Mucosa of rectum (tissue), 2 donors: ENCODE measurements around the gene CLSTN2.

Experiments
- H3K27ac ChIP-seq, 2 donors: one replicate each; pipeline ENCODE4 v1.7.0; 2013; ENCODE audit warnings: inconsistent platforms in 2 of 2, low read depth in 2 of 2, low read length in 2 of 2
- H3K27me3 ChIP-seq, 2 donors: one replicate each; pipeline ENCODE4 v1.7.0; 2013; ENCODE audit warnings: low read length in 2 of 2; ENCODE audit not compliant: control insufficient read depth in 2 of 2, insufficient read depth in 2 of 2
- H3K36me3 ChIP-seq, 2 donors: one replicate each; pipeline ENCODE4 v1.7.0; 2013; ENCODE audit warnings: low read length in 2 of 2; ENCODE audit not compliant: control insufficient read depth in 2 of 2, insufficient read depth in 2 of 2
- H3K4me1 ChIP-seq, 2 donors: one replicate each; pipeline ENCODE4 v1.7.0; 2013; ENCODE audit warnings: low read length in 2 of 2, mild to moderate bottlenecking in 1 of 2; ENCODE audit not compliant: control insufficient read depth in 2 of 2, insufficient read depth in 2 of 2
- H3K4me3 ChIP-seq, 2 donors: one replicate each; pipeline ENCODE4 v1.7.0; 2013; ENCODE audit warnings: low read length in 2 of 2
- H3K9ac ChIP-seq, 2 donors: one replicate each; pipeline ENCODE4 v1.7.0; 2013; ENCODE audit warnings: low read length in 2 of 2, low read depth in 1 of 2, mild to moderate bottlenecking in 1 of 2
- H3K9me3 ChIP-seq, 2 donors: one replicate each; pipeline ENCODE4 v1.7.0; 2013; ENCODE audit warnings: low read length in 2 of 2; ENCODE audit not compliant: control insufficient read depth in 2 of 2
- donor health status: healthy.
- donor health status: Normal muscosa, but diverticular disease.

CLSTN2 gene

DNA sequence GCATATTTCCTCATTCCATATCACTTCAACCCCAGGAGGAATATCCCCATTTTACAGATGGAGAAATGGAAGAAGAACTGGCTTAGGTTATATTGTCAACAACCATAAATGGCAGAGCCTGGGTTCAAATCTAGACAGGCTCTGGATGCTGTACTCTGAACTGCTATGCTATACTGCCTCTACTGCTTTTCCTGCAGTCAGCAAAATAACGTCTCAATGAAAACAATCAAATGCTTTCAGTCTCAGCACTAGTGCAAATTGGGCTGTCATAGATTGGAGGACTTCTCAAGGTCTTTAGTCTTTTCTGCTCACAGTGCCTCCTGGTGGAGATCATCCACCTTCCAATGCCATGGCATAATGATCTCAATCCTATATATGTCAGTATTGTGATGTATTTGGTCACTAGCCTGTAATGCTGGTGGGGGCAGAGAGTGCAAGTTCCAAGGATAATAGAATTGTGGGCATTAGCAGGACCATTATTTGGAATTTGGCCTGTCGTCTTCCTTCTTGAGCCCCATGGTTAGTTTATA, 285.0 kb downstream of the CLSTN2 start:
- Histone ChIP-seq H3K9ac (no peak overlapping the region), H3K27me3 (no peaks in the 10 kb centered on the region), H3K36me3 (no peaks in the 10 kb centered on the region), H3K9me3 (no peaks in the 10 kb centered on the region), H3K27ac (no peak overlapping the region), H3K4me3 (no peak overlapping the region), H3K4me1 (no peaks in the 10 kb centered on the region)

GRCh38 chr3:140223197-140223596, 288.2 kb downstream of the CLSTN2 start:
- no peaks in the 10 kb centered on the region for H3K36me3 ChIP-seq
- H3K9me3 ChIP-seq: no peaks in the 10 kb centered on the region
- no peaks in the 10 kb centered on the region for H3K27me3 ChIP-seq
- no peaks in the 10 kb centered on the region for H3K4me1 ChIP-seq
- no peak overlapping the region for H3K27ac ChIP-seq
- H3K9ac ChIP-seq: no peak overlapping the region
- H3K4me3 ChIP-seq: no peak overlapping the region

DNA sequence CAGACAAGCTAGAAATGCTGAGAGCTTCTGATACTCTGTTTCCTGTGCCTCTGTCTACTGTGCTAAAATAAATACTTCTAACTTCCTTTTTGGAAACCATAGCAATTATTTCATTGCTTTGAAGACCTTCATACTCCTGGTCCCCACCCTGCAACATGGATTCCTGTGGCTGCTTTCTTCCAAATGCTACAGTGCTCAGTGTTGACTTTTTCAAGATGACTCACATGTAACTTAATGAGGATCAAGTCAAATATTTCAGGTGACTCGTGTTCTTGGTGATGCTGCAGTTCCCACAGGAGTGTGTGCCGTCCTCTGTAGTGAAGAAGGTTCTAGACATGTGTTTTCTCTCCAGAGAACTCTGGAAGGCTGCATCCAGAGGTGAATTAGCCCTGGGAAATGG, 288.6 kb downstream of the CLSTN2 start:
- Histone ChIP-seq H3K27ac (no peak overlapping the region), H3K27me3 (no peaks in the 10 kb centered on the region), H3K4me1 (no peaks in the 10 kb centered on the region), H3K4me3 (no peak overlapping the region), H3K36me3 (no peaks in the 10 kb centered on the region), H3K9ac (no peak overlapping the region), H3K9me3 (no peaks in the 10 kb centered on the region)

DNA sequence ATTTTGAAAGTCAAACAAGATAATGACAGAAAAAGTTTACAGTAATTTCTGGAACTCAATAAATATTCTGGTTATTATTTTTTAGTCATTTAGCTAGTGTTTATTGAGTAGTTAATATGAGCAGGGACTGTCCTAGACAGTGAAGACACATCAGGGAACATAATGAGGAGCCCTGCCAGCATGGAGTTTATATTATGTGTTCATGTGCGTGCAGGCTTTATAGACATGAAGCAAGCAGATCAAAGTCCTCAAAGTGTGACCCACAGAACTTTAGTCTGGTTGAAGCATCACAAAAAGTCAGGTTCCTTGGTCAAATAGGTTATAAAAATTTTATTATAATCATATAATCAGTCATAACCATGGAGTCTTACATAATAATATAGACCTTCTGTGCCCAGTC, 289.3 kb downstream of the CLSTN2 start:
- H3K9ac ChIP-seq: no peak overlapping the region
- no peaks in the 10 kb centered on the region for H3K4me1 ChIP-seq
- H3K4me3 ChIP-seq: no peak overlapping the region
- no peaks in the 10 kb centered on the region for H3K27me3 ChIP-seq
- no peaks in the 10 kb centered on the region for H3K36me3 ChIP-seq
- no peak overlapping the region for H3K27ac ChIP-seq
- no peaks in the 10 kb centered on the region for H3K9me3 ChIP-seq

DNA sequence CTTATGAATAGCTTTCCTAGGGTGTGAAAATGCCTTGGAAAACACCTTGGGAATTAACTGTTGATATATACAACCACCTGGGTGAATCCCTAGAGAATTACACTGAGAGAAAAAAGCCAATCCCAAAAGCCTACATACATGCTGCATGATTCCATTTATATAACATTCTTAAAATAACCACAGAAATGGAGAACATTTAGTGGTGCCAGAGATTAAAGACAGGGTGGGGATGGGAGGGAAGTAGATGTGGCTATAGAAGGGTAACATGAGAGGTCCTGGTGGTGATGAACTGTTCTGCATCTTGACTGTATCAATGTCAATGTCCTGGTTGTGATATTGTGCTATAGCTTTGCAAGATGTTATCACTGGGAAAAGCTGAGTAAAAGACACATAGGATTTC, 291.0 kb downstream of the CLSTN2 start:
- H3K27ac ChIP-seq: no peak overlapping the region
- no peaks in the 10 kb centered on the region for H3K4me1 ChIP-seq
- H3K4me3 ChIP-seq: no peak overlapping the region
- no peaks in the 10 kb centered on the region for H3K36me3 ChIP-seq
- H3K27me3 ChIP-seq: no peaks in the 10 kb centered on the region
- no peak overlapping the region for H3K9ac ChIP-seq
- H3K9me3 ChIP-seq: no peaks in the 10 kb centered on the region

- Histone ChIP-seq H3K4me1 (no peaks in the 10 kb centered on the region), H3K27me3 (no peaks in the 10 kb centered on the region), H3K4me3 (no peak overlapping the region), H3K9ac (no peak overlapping the region), H3K27ac (no peak overlapping the region), H3K36me3 (no peaks in the 10 kb centered on the region), H3K9me3 (no peaks in the 10 kb centered on the region)
Measured at GRCh38 chr3:140233702-140234101, 298.7 kb downstream of the CLSTN2 start.

- H3K9me3 ChIP-seq: no peaks in the 10 kb centered on the region
- no peaks in the 10 kb centered on the region for H3K27me3 ChIP-seq
- H3K36me3 ChIP-seq: no peaks in the 10 kb centered on the region
- no peak overlapping the region for H3K4me3 ChIP-seq
- H3K9ac ChIP-seq: no peak overlapping the region
- H3K4me1 ChIP-seq: no peaks in the 10 kb centered on the region
- H3K27ac ChIP-seq: no peak overlapping the region
Measured at GRCh38 chr3:140234256-140234655, 299.3 kb downstream of the CLSTN2 start.

- Histone ChIP-seq H3K27ac (no peak overlapping the region), H3K4me3 (no peak overlapping the region), H3K4me1 (no peaks in the 10 kb centered on the region), H3K36me3 (no peaks in the 10 kb centered on the region), H3K9ac (no peak overlapping the region), H3K27me3 (no peaks in the 10 kb centered on the region), H3K9me3 (no peaks in the 10 kb centered on the region)
Measured at GRCh38 chr3:140236836-140237501, 302.0 kb downstream of the CLSTN2 start.

GRCh38 chr3:140238646-140239314, 303.8 kb downstream of the CLSTN2 start:
- no peak overlapping the region for H3K27ac ChIP-seq

DNA sequence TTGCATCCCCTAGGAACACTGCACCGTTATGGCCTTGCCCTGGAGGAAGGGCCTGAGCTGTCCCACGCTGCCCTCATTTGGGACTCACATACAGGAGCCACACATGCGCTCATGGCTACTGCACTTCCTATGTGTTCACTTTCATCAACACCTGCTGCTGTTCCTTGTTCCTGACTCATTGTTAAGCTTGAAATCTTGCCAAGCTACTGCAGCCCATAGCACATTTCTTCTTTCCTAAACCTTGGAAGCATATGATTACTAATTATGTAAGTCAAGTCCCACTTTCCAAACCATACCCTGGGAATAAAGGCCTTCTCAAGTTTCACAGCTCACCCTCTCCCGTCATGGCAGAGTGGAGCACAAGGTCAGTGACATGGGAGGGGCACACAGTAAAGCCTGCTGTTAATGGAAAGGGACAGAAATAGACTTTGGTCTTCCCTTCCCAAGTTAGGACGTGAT, 307.9 kb downstream of the CLSTN2 start:
- Histone ChIP-seq H3K9me3 (no peaks in the 10 kb centered on the region), H3K4me1 (no peaks in the 10 kb centered on the region), H3K9ac (no peak overlapping the region), H3K27ac (no peak overlapping the region), H3K36me3 (no peaks in the 10 kb centered on the region), H3K4me3 (no peak overlapping the region), H3K27me3 (no peaks in the 10 kb centered on the region)

More at GRCh38 chr3:140238646-140239314, 303.8 kb downstream of the CLSTN2 start:
- no peak overlapping the region for H3K4me3 ChIP-seq
- no peaks in the 10 kb centered on the region for H3K9me3 ChIP-seq
- no peaks in the 10 kb centered on the region for H3K27me3 ChIP-seq
- no peak overlapping the region for H3K9ac ChIP-seq
- H3K36me3 ChIP-seq: no peaks in the 10 kb centered on the region
- no peaks in the 10 kb centered on the region for H3K4me1 ChIP-seq
